CD8-positive, alpha-beta memory T cell (primary cell): ENCODE results near the gene SSU72. TPM values are rescaled to one million over a fixed set of nuclear protein-coding genes. Genes with fewer than 3 reads are reported as not detected.
"Not testable (repeated sequence)": the region's sequence is repeated elsewhere in the genome, so short reads cannot be mapped to it uniquely, and the experiment has no call there.

Source experiments
- CTCF ChIA-PET: fragments of 350-600 bp; sonication (Branson Sonifier 250); formaldehyde crosslinking; loops from one replicate; lab custom pipeline; 2021; ENCODE audit warnings: antibody characterized with exemption; lab: Charles Lee
- POLR2A ChIA-PET: fragments of 350-600 bp; sonication (Branson Sonifier 250); formaldehyde crosslinking; loops from one replicate; lab custom pipeline; 2021; ENCODE audit warnings: antibody characterized with exemption; lab: Charles Lee
- DNase-seq, 5 donors: peaks; one replicate each; pipeline versions ENCODE4 v3.0.0 to v3.0.0-alpha.2; 2020 to 2022; ENCODE audit warnings: mixed read lengths in 1 of 5
- H3K27ac ChIP-seq: one replicate; pipeline ENCODE4 v1.7.0; 2013; ENCODE audit warnings: low read depth, mild to moderate bottlenecking, low read length, moderate library complexity
- H3K27me3 ChIP-seq: 2 replicates; pipeline ENCODE4 v1.7.0; 2013; ENCODE audit warnings: low read length, mild to moderate bottlenecking; ENCODE audit not compliant: insufficient read depth, poor library complexity, severe bottlenecking
- H3K36me3 ChIP-seq: 2 replicates; pipeline ENCODE4 v1.7.0; 2013; ENCODE audit warnings: mild to moderate bottlenecking, low read length, moderate library complexity; ENCODE audit not compliant: insufficient read depth
- H3K4me1 ChIP-seq: 2 replicates; pipeline ENCODE4 v1.7.0; 2013; ENCODE audit warnings: mild to moderate bottlenecking, low read length, moderate library complexity; ENCODE audit not compliant: insufficient read depth
- H3K4me3 ChIP-seq: 2 replicates; pipeline ENCODE4 v1.7.0; 2013; ENCODE audit warnings: mild to moderate bottlenecking, low read length
- H3K9me3 ChIP-seq: 2 replicates; pipeline ENCODE4 v1.7.0; 2013; ENCODE audit warnings: mild to moderate bottlenecking, low read length
- H3K27ac Mint-ChIP-seq, 8 donors: one replicate each; pipeline ENCODE4 v1.8.0; 2020 to 2021; ENCODE audit warnings: mixed read lengths in 8 of 8, mild to moderate bottlenecking in 6 of 8, inconsistent platforms in 3 of 8, moderate library complexity in 3 of 8
- H3K27me3 Mint-ChIP-seq, 2 donors: one replicate each; pipeline ENCODE4 v1.8.0; 2020 to 2021; ENCODE audit warnings: mixed read lengths in 2 of 2, mild to moderate bottlenecking in 1 of 2, moderate library complexity in 1 of 2
- H3K36me3 Mint-ChIP-seq, 3 donors: one replicate each; pipeline ENCODE4 v1.8.0; 2020 to 2021; ENCODE audit warnings: mixed read lengths in 3 of 3, inconsistent platforms in 1 of 3, mild to moderate bottlenecking in 1 of 3
- H3K4me1 Mint-ChIP-seq, 3 donors: one replicate each; pipeline ENCODE4 v1.8.0; 2020 to 2021; ENCODE audit warnings: mixed read lengths in 3 of 3, inconsistent platforms in 1 of 3, mild to moderate bottlenecking in 1 of 3
- H3K4me3 Mint-ChIP-seq, 7 donors: one replicate each; pipeline ENCODE4 v1.8.0; 2020 to 2021; ENCODE audit warnings: mixed read lengths in 7 of 7, mild to moderate bottlenecking in 6 of 7, moderate library complexity in 4 of 7, inconsistent platforms in 2 of 7
- H3K9me3 Mint-ChIP-seq, 5 donors: one replicate each; pipeline ENCODE4 v1.8.0; 2020 to 2022; ENCODE audit warnings: mixed read lengths in 5 of 5, mild to moderate bottlenecking in 3 of 5, moderate library complexity in 2 of 5, inconsistent platforms in 1 of 5
- polyA plus RNA-seq: library from polyadenylated mRNA; unstranded; fragments of 300-500 nt; fragmentation: Illumina TruSeq; gene quantifications from one replicate; pipeline ENCODE4 v1.2.3, GENCODE V29; 2021
- total RNA-seq, 2 experiments: library from RNA; stranded (reverse); gene quantifications; one replicate each; pipeline ENCODE4 v1.2.3, GENCODE V29; 2021

Gene SSU72
- total and polyA plus RNA-seq, 3 experiments from 2014 or later, result 123 to 231 (median 128) TPM

- H3K9me3 Mint-ChIP-seq, result no peaks in the 10 kb centered on the region
- no peak for DNase-seq
- H3K36me3 Mint-ChIP-seq, result no peaks in the 10 kb centered on the region
- H3K27ac Mint-ChIP-seq, result peak overlapping the region in 1 of 8 donors; percentile 76
- H3K9me3 ChIP-seq, result no peaks in the 10 kb centered on the region
- ChIA-PET CTCF (interaction anchor here (1.1 kb wide), 1 partner anchor 15 kb away, joined by 3 read pairs; no protein-coding TSS in a partner anchor), POLR2A (no interaction called here)
- H3K27me3 ChIP-seq, result no peaks in the 10 kb centered on the region
- no peak overlapping the region for H3K4me3 ChIP-seq
- no peaks in the 10 kb centered on the region for H3K36me3 ChIP-seq
- peak overlapping the region in 6 of 7 donors; percentile 40 to 89 (median 72) for H3K4me3 Mint-ChIP-seq
- H3K4me1 Mint-ChIP-seq, result peaks cover 0 to 6% (median 0%) of the 10 kb centered on the region in 3 donors
- H3K4me1 ChIP-seq, result peaks cover 6% of the 10 kb centered on the region
- H3K27me3 Mint-ChIP-seq, result peaks cover 0 to 9% of the 10 kb centered on the region in 2 donors
- H3K27ac ChIP-seq, result no peak overlapping the region
Measured at GRCh38 chr1:1598720-1599029, 24.0 kb upstream of the SSU72 start.

- peak overlapping the region in 6 of 7 donors; percentile 62 to 89 (median 76) for H3K4me3 Mint-ChIP-seq
- CTCF ChIA-PET, result interaction anchor here (1.1 kb wide), 1 partner anchor 15 kb away, joined by 3 read pairs; no protein-coding TSS in a partner anchor
- POLR2A ChIA-PET, result no interaction called here
- Histone ChIP-seq H3K27ac (no peak overlapping the region), H3K9me3 (no peaks in the 10 kb centered on the region), H3K4me1 (peaks cover 6% of the 10 kb centered on the region), H3K27me3 (no peaks in the 10 kb centered on the region), H3K36me3 (no peaks in the 10 kb centered on the region), H3K4me3 (no peak overlapping the region)
- no peaks in the 10 kb centered on the region for H3K36me3 Mint-ChIP-seq
- peaks cover 0 to 9% of the 10 kb centered on the region in 2 donors for H3K27me3 Mint-ChIP-seq
- DNase-seq, result no peak
- no peaks in the 10 kb centered on the region for H3K9me3 Mint-ChIP-seq
- H3K4me1 Mint-ChIP-seq, result peaks cover 0 to 6% (median 0%) of the 10 kb centered on the region in 3 donors
- H3K27ac Mint-ChIP-seq, result peak overlapping the region in 1 of 8 donors; percentile 50
Measured at GRCh38 chr1:1598051-1598719, 23.5 kb upstream of the SSU72 start.

GRCh38 chr1:1597275-1597930 lies 22.7 kb upstream of the SSU72 start:
- H3K36me3 Mint-ChIP-seq, result no peaks in the 10 kb centered on the region
- H3K27ac Mint-ChIP-seq, result peak overlapping the region in 1 of 8 donors; percentile 50
- H3K4me3 Mint-ChIP-seq, result peak overlapping the region in 4 of 7 donors; percentile 38 to 86 (median 64)
- CTCF ChIA-PET, result no interaction called here
- peaks cover 6% of the 10 kb centered on the region for H3K4me1 ChIP-seq
- POLR2A ChIA-PET, result no interaction called here
- no peak for DNase-seq
- no peaks in the 10 kb centered on the region for H3K9me3 ChIP-seq
- no peaks in the 10 kb centered on the region for H3K9me3 Mint-ChIP-seq
- H3K4me3 ChIP-seq, result no peak overlapping the region
- H3K4me1 Mint-ChIP-seq, result peaks cover 0 to 6% (median 0%) of the 10 kb centered on the region in 3 donors
- no peak overlapping the region for H3K27ac ChIP-seq
- H3K36me3 ChIP-seq, result no peaks in the 10 kb centered on the region
- H3K27me3 ChIP-seq, result no peaks in the 10 kb centered on the region
- H3K27me3 Mint-ChIP-seq, result peaks cover 0 to 9% of the 10 kb centered on the region in 2 donors

- H3K4me1 Mint-ChIP-seq, result peaks cover 0 to 6% (median 0%) of the 10 kb centered on the region in 3 donors
- ChIA-PET CTCF (no interaction called here), POLR2A (no interaction called here)
- H3K4me3 Mint-ChIP-seq, result no peak overlapping the region
- H3K9me3 Mint-ChIP-seq, result no peaks in the 10 kb centered on the region
- no peak for DNase-seq
- H3K27me3 Mint-ChIP-seq, result peaks cover 0 to 9% of the 10 kb centered on the region in 2 donors
- Histone ChIP-seq H3K27ac (no peak overlapping the region), H3K36me3 (no peaks in the 10 kb centered on the region), H3K9me3 (no peaks in the 10 kb centered on the region), H3K27me3 (no peaks in the 10 kb centered on the region), H3K4me3 (no peak overlapping the region), H3K4me1 (peaks cover 6% of the 10 kb centered on the region)
- no peak overlapping the region for H3K27ac Mint-ChIP-seq
- H3K36me3 Mint-ChIP-seq, result no peaks in the 10 kb centered on the region
Measured at GRCh38 chr1:1596493-1597274, 22.0 kb upstream of the SSU72 start.

- H3K4me1 Mint-ChIP-seq, H3K4me1 ChIP-seq, DNase-seq, H3K36me3 ChIP-seq, H3K36me3 Mint-ChIP-seq, H3K27ac Mint-ChIP-seq, H3K9me3 ChIP-seq, H3K27ac ChIP-seq, CTCF ChIA-PET, POLR2A ChIA-PET, H3K4me3 ChIP-seq, H3K4me3 Mint-ChIP-seq, H3K9me3 Mint-ChIP-seq, H3K27me3 ChIP-seq, H3K27me3 Mint-ChIP-seq: not testable (repeated sequence)
Measured at GRCh38 chr1:1595341-1595740, 20.7 kb upstream of the SSU72 start.

GRCh38 chr1:1594602-1595260 lies 20.1 kb upstream of the SSU72 start:
- ChIA-PET CTCF (no interaction called here), POLR2A (no interaction called here)
- no peaks in the 10 kb centered on the region for H3K36me3 Mint-ChIP-seq
- H3K27ac Mint-ChIP-seq, result no peak overlapping the region
- Histone ChIP-seq H3K4me1 (no peaks in the 10 kb centered on the region), H3K27ac (no peak overlapping the region), H3K27me3 (no peaks in the 10 kb centered on the region), H3K9me3 (no peaks in the 10 kb centered on the region), H3K4me3 (no peak overlapping the region), H3K36me3 (no peaks in the 10 kb centered on the region)
- H3K27me3 Mint-ChIP-seq, result peaks cover 0 to 9% of the 10 kb centered on the region in 2 donors
- no peaks in the 10 kb centered on the region for H3K9me3 Mint-ChIP-seq
- peaks cover 0 to 6% (median 0%) of the 10 kb centered on the region in 3 donors for H3K4me1 Mint-ChIP-seq
- no peak for DNase-seq
- H3K4me3 Mint-ChIP-seq, result no peak overlapping the region

- Histone ChIP-seq H3K4me1 (no peaks in the 10 kb centered on the region), H3K4me3 (no peak overlapping the region), H3K27me3 (no peaks in the 10 kb centered on the region), H3K27ac (no peak overlapping the region), H3K9me3 (no peaks in the 10 kb centered on the region), H3K36me3 (no peaks in the 10 kb centered on the region)
- POLR2A ChIA-PET, result no interaction called here
- Mint-ChIP-seq H3K4me1 (peaks cover 0 to 5% (median 0%) of the 10 kb centered on the region in 3 donors), H3K4me3 (no peak overlapping the region), H3K27ac (no peak overlapping the region), H3K27me3 (peaks cover 0 to 9% of the 10 kb centered on the region in 2 donors), H3K36me3 (no peaks in the 10 kb centered on the region), H3K9me3 (no peaks in the 10 kb centered on the region)
- DNase-seq, result no peak
- CTCF ChIA-PET, result no interaction called here
Measured at GRCh38 chr1:1593834-1594601, 19.4 kb upstream of the SSU72 start.
